Chondrocyte (in vitro differentiated cells): Measurements from ENCODE around the gene SUFU. TPM values are rescaled to one million over a fixed set of nuclear protein-coding genes. Genes with fewer than 3 reads are reported as not detected.

Experiments
- DNase-seq: peaks from one replicate; pipeline ENCODE4 v3.0.0; 2021; ENCODE audit warnings: mixed read lengths, low spot score
- H3K27ac Mint-ChIP-seq: one replicate; pipeline ENCODE4 v1.8.0; 2021; ENCODE audit warnings: mild to moderate bottlenecking, moderate library complexity, mixed read lengths; ENCODE audit not compliant: unreplicated experiment
- H3K27me3 Mint-ChIP-seq: 2 replicates; pipeline ENCODE4 v1.8.0; 2021; ENCODE audit warnings: low read depth, mixed read lengths
- H3K36me3 Mint-ChIP-seq: 2 replicates; pipeline ENCODE4 v1.8.0; 2021; ENCODE audit warnings: low read depth, mixed read lengths
- H3K4me1 Mint-ChIP-seq: 2 replicates; pipeline ENCODE4 v1.8.0; 2021; ENCODE audit warnings: low read depth, mild to moderate bottlenecking, mixed read lengths
- H3K4me3 Mint-ChIP-seq: one replicate; pipeline ENCODE4 v1.8.0; 2021; ENCODE audit warnings: mild to moderate bottlenecking, moderate library complexity, mixed read lengths; ENCODE audit not compliant: unreplicated experiment
- H3K9me3 Mint-ChIP-seq: 2 replicates; pipeline ENCODE4 v1.8.0; 2021; ENCODE audit warnings: low read depth, mixed read lengths
- total RNA-seq: library from RNA; stranded (reverse); gene quantifications from 3 replicates; pipeline ENCODE4 v1.2.1, GENCODE V29; 2021
- TF ChIP-seq, protein P1 (sequence below): fragments of 200-600 bp; sonication (generic); IDR thresholded peaks from 2 replicates; pipeline ENCODE4 v1.5.0; 2021; ENCODE audit warnings: antibody characterized with exemption, mild to moderate bottlenecking, moderate library complexity

Gene SUFU
- total RNA-seq, 1 donor from 2014 or later: 15.5 TPM

DNA sequence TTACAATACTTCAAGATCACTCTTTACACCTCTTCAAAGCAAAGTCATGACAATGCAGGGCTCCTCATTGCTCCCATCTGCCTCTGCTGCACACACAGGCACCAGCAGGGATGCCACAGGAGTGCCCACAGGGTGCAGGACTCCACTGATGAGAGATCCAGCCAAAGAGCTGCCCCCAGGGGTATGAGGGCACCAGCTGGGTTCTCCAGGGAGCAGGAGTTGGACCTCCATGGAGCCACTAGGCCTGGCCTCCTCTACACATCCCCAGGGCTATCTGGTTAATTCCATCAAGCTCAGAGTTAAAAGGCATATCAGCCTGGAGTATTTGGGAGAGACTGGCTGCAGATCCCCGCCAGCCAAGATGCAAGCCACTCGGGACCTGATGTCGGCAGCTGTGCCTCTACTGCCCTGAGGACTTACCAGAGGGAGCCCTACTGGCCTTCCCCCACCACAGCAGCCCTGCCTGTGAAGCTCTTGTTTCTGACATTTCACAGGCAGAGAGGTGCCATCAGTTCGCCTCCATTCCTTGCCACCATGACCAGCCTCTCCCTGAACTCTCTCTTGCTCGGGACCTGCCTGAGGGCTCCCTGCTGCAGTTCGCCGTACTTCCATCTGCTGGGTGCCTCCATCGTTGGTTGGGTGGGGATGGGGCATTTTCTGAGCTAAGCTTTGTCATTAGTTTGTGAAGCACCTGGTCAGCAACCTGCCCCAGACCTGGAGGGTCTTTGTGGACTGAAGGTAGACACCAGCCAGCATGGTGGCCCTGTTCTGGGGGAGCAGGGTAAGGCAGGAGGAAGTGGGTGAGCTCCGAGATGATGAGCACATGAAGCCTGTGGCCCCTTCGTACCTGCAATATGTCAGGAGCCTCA lies 128.0 kb downstream of the SUFU start:
- Mint-ChIP-seq H3K4me1 (peaks cover 80% of the 10 kb centered on the region), H3K27me3 (no peaks in the 10 kb centered on the region), H3K36me3 (no peaks in the 10 kb centered on the region), H3K27ac (peak overlapping the region; percentile 80), H3K9me3 (no peaks in the 10 kb centered on the region), H3K4me3 (no peak overlapping the region)
- TF ChIP-seq, protein P1, sequence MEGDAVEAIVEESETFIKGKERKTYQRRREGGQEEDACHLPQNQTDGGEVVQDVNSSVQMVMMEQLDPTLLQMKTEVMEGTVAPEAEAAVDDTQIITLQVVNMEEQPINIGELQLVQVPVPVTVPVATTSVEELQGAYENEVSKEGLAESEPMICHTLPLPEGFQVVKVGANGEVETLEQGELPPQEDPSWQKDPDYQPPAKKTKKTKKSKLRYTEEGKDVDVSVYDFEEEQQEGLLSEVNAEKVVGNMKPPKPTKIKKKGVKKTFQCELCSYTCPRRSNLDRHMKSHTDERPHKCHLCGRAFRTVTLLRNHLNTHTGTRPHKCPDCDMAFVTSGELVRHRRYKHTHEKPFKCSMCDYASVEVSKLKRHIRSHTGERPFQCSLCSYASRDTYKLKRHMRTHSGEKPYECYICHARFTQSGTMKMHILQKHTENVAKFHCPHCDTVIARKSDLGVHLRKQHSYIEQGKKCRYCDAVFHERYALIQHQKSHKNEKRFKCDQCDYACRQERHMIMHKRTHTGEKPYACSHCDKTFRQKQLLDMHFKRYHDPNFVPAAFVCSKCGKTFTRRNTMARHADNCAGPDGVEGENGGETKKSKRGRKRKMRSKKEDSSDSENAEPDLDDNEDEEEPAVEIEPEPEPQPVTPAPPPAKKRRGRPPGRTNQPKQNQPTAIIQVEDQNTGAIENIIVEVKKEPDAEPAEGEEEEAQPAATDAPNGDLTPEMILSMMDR: no peak
- peak; percentile 73 for DNase-seq

DNA sequence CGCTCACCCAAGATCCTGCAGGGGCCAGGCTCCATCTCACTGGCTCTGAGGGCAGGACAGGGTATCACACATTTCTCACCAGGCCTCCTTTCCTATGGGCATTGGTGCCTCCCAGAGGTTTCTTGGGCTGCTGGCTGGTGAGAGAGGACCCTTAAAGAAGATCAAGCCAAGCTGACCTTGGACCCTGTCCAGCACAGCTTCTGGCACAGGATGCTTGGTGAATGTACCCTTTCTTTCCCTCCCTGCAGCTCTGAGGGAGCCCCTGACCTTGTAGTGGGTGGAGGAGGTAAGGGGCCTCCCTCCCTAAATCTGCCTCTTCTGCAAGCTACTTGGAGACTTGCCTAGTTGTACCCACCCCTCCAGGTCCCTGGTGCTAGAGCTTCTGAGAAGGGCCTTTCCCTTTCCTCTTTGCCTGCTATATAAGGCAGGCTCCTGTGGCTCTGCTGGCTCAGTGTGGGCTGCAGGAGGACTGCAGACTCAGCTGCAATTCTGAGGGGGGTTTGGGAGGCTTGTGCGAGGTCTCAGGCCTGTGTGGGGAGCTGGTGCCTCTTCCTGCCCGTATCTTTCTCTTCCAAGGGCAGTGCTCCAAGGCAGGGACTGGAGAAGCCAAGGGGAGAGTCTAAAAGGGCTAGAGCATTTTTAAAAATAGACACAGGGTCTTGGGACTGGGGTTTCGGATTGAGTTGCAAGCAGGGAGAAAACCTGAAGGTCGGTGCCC lies 128.8 kb downstream of the SUFU start:
- Mint-ChIP-seq H3K27me3 (no peaks in the 10 kb centered on the region), H3K36me3 (no peaks in the 10 kb centered on the region), H3K9me3 (no peaks in the 10 kb centered on the region), H3K4me1 (peaks cover 72% of the 10 kb centered on the region), H3K4me3 (no peak overlapping the region), H3K27ac (peak overlapping the region; percentile 82)
- TF ChIP-seq, protein P1: no peak
- DNase-seq: peak; percentile 57

DNA sequence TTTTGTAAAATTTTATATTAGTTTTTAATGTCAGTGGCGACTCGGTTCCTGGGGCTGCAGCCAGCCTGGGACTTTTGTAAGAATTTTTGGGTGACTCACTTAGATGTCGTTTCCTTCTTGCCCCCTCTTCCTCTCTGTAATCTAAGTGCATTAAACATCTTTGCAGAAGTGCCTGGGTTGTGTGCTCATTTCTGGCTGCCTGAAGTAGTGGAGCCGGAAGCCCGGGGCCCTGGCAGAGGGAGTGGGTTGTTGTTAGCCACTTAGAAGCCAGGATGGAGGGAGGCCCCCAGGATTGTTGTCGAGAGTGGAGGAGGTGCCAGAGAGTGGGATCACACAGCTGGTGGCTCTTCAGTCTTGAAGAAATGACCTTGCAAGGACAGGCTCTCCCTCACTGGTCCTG lies 129.5 kb downstream of the SUFU start:
- H3K4me3 Mint-ChIP-seq: peak overlapping the region; percentile 26
- H3K27me3 Mint-ChIP-seq: no peaks in the 10 kb centered on the region
- TF ChIP-seq, protein P1: no peak
- H3K27ac Mint-ChIP-seq: peak overlapping the region; percentile 82
- peaks cover 65% of the 10 kb centered on the region for H3K4me1 Mint-ChIP-seq
- no peaks in the 10 kb centered on the region for H3K36me3 Mint-ChIP-seq
- peak; percentile 59 for DNase-seq
- no peaks in the 10 kb centered on the region for H3K9me3 Mint-ChIP-seq

DNA sequence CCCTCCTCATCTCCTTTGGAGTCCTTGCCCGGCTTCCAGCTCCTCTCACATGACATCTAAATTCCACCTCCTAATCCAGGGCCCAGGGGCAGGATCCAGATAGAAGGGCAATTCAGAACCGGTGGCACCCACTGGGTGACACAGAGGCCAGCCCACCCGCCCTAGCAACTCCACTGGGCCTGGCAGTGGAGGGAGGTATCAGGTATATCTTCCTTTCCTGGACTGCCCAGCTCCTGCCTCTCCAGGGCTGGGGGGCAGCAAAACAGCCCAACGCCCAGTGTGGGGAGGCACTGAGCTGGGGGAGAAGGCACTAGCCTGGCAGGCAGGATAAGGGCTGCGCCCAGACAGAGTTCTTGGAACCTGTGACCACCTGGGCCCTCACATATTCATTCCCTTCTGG lies 130.1 kb downstream of the SUFU start:
- Mint-ChIP-seq H3K9me3 (no peaks in the 10 kb centered on the region), H3K27ac (peak overlapping the region; percentile 41), H3K4me3 (no peak overlapping the region), H3K4me1 (peaks cover 59% of the 10 kb centered on the region), H3K27me3 (no peaks in the 10 kb centered on the region), H3K36me3 (no peaks in the 10 kb centered on the region)
- TF ChIP-seq, protein P1: no peak
- peak; percentile 42 for DNase-seq

DNA sequence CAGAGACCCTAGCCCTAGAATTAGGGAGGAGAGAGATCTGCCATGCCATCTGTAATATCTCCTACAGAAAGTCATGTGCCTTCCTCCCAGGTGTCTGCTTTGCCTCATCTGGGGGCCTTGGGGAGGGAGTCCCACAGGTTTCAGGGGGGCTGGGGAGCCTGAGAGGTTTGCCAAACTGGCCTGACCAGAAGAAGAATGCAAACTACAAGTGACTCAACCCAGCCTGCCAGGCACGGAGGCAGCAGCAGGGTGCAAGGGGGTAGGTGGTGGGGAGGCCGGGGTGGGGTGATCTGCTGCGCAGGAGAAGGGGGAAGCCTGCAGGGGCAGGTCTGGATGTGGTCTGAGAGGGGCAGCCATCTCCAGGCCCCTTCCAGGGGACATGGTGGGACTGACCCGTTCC lies 130.9 kb downstream of the SUFU start:
- peak; percentile 48 for DNase-seq
- H3K27me3 Mint-ChIP-seq: no peaks in the 10 kb centered on the region
- H3K36me3 Mint-ChIP-seq: no peaks in the 10 kb centered on the region
- no peaks in the 10 kb centered on the region for H3K9me3 Mint-ChIP-seq
- H3K27ac Mint-ChIP-seq: no peak overlapping the region
- H3K4me3 Mint-ChIP-seq: no peak overlapping the region
- peaks cover 51% of the 10 kb centered on the region for H3K4me1 Mint-ChIP-seq
- TF ChIP-seq, protein P1: no peak
